Pancreas (tissue), 10 donors: Measurements from ENCODE around the gene HOXA3. TPM values are rescaled to one million over a fixed set of nuclear protein-coding genes. Genes with fewer than 3 reads are reported as not detected.

Experiments used
- ATAC-seq, 4 donors: fragments of 200-7000 bp; cut with Tn5 transposase; one replicate each; pipeline versions ENCODE4 v1.8.0 to v1.9.1; 2020; ENCODE audit warnings: mild to moderate bottlenecking in 4 of 4, moderate library complexity in 4 of 4
- DNase-seq, 6 donors: peaks; one replicate each; pipeline ENCODE4 v3.0.0-alpha.2; 2020
- FAIRE-seq: peaks from 2 replicates; lab custom pipeline; 2012; peaks lifted over from hg19 to GRCh38; lab: Jason Lieb, UNC
- H3K27ac ChIP-seq, 4 donors: fragments of 200-600 bp; sonication (generic); 1 replicate in 3 of 4; 2 replicates in 1 of 4; pipeline versions ENCODE4 v1.5.0 to v1.8.0; 2020
- H3K27me3 ChIP-seq, 4 donors: fragments of 200-600 bp; one replicate each; pipeline ENCODE4 v1.8.0; 2021
- H3K36me3 ChIP-seq, 3 donors: fragments of 200-600 bp; sonication (generic) in 1 of 3; one replicate each; pipeline versions ENCODE4 v1.5.0 to v1.8.0; 2020 to 2021
- H3K4me1 ChIP-seq, 3 donors: fragments of 200-600 bp; one replicate each; pipeline ENCODE4 v1.8.0; 2021
- H3K4me3 ChIP-seq, 4 donors: fragments of 200-600 bp; sonication (generic) in 2 of 4; one replicate each; pipeline versions ENCODE4 v1.5.0 to v1.8.0; 2020 to 2021
- H3K9me3 ChIP-seq, 4 donors: fragments of 200-600 bp; one replicate each; pipeline ENCODE4 v1.8.0; 2021
- WGBS, 2 donors: extraction: QIAGEN DNeasy Blood & Tissue Kit; methylation state at CpG; one replicate each; pipeline ENCODE4 v1.1.7; 2013; 5-methylcytosine and 5-hydroxymethylcytosine counted together
- intact Hi-C, 3 donors: fragments of 100-400 bp; cut with DNase I; formaldehyde crosslinking; loops; one replicate each; pipeline versions ENCODE4 v1.11.1 to v1.14.2; 2022
- polyA plus RNA-seq, 2 donors: library from polyadenylated mRNA; stranded (reverse); fragments of 200-250 nt; gene quantifications; one replicate each; pipeline ENCODE4 v1.2.3, GENCODE V29; 2013
- total RNA-seq, 6 donors: library from RNA; stranded (reverse); fragmentation: NEBNext Ultra II Directional in 4 of 6; extraction: Animal tissue kit (Norgen Biotek cat#: 25700) in 4 of 6; gene quantifications; one replicate each; pipeline versions ENCODE4 v1.2.1 to v1.2.4, GENCODE V29; 2021 to 2023
- TF ChIP-seq, protein P1 (sequence below), 4 donors: fragments of 200-600 bp; sonication (generic) in 3 of 4; IDR thresholded peaks; one replicate each; pipeline versions ENCODE4 v1.5.0 to v1.8.0; 2021; ENCODE audit warnings: antibody characterized with exemption in 4 of 4
- donor health status: healthy with polysubstance abuse.
- donor health status: DM: no; HTN: no; CAD: no; lungs with moderate emphysema.
- donor health status: DM: no; HTN: no; CAD: no.
- donor health status: control.
- donor health status: control.
- donor health status: Bipolar disorder and iron deficiency.
- donor health status: DM: yes; HTN: yes; CAD: no.
- donor health status: DM: no; HTN: no; CAD: no.
- donor health status: DM: no; HTN: no; CAD: no.
- donor health status: DM: yes; HTN: yes; CAD: no.

The HOXA3 gene
- total and polyA plus RNA-seq, 8 donors, result 0.13 to 1.9 (median 0.43) TPM; not detected in 1

DNA sequence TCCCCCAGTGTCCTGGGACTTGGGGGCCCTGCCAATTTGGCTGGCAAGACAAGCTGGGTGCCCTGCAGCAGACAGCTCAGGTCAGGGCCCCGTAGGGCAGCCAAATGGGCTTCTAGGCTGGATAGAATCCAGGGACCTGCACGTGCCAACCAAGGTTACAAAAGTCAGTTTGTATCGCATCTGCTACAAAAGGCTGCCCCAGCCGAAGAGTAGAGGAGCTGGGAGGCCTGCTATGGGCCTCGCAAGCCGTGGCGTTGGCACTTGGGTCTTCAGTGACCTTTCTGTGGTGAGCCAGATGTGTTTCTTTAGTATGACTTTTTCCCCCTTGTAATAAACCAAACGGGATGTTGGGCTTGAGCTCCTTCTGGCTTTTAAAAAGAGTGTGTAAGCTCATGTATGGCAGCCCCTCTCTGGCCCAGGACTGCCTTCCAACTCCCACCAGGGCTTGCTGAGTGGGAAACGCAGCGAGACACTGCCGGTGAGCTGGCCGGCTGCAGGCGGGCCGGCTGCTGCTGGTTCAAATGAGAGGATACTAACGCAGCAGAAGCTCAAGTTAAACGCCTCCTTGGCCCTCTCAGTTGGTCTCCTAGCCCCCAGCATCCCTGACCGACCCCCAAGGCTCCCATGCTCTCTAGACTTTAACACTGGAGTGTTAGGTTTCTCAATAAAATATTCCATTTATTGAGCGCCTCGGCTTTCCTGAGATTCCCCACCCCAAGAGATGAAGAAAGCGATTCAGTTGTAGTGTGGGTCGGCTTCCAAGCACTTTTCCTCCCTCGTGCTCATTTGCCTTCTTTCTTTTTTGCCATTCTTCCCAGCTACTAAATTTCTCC, 24.8 kb upstream of the HOXA3 start:
- ATAC-seq (no peak), FAIRE-seq (no peak), DNase-seq (peak in 3 of 6 donors; percentile 5 to 43 (median 21))
- WGBS, 2 donors, result 46 to 53% methylated on average over 22 of the region's 22 CpGs
- intact Hi-C loops, result no loop called here
- TF ChIP-seq, protein P1, sequence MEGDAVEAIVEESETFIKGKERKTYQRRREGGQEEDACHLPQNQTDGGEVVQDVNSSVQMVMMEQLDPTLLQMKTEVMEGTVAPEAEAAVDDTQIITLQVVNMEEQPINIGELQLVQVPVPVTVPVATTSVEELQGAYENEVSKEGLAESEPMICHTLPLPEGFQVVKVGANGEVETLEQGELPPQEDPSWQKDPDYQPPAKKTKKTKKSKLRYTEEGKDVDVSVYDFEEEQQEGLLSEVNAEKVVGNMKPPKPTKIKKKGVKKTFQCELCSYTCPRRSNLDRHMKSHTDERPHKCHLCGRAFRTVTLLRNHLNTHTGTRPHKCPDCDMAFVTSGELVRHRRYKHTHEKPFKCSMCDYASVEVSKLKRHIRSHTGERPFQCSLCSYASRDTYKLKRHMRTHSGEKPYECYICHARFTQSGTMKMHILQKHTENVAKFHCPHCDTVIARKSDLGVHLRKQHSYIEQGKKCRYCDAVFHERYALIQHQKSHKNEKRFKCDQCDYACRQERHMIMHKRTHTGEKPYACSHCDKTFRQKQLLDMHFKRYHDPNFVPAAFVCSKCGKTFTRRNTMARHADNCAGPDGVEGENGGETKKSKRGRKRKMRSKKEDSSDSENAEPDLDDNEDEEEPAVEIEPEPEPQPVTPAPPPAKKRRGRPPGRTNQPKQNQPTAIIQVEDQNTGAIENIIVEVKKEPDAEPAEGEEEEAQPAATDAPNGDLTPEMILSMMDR (IDR thresholded peaks at IDR 0.05), result no peak
- peaks cover 7 to 83% (median 24%) of the 10 kb centered on the region in 4 donors for H3K27me3 ChIP-seq
- H3K36me3 ChIP-seq, result no peaks in the 10 kb centered on the region
- H3K4me3 ChIP-seq, result no peak overlapping the region
- no peak overlapping the region for H3K27ac ChIP-seq
- peaks cover 0 to 10% (median 0%) of the 10 kb centered on the region in 3 donors for H3K4me1 ChIP-seq
- H3K9me3 ChIP-seq, result no peaks in the 10 kb centered on the region

- Histone ChIP-seq H3K27ac (no peak overlapping the region), H3K36me3 (no peaks in the 10 kb centered on the region), H3K4me3 (no peak overlapping the region), H3K27me3 (peaks cover 7 to 85% (median 28%) of the 10 kb centered on the region in 4 donors), H3K9me3 (no peaks in the 10 kb centered on the region), H3K4me1 (peaks cover 0 to 10% (median 0%) of the 10 kb centered on the region in 3 donors)
- 48 to 61% methylated on average over 3 of the region's 3 CpGs for WGBS, 2 donors
- DNase-seq (peak in 1 of 6 donors; percentile 4), FAIRE-seq (no peak), ATAC-seq (no peak)
- TF ChIP-seq, protein P1 (IDR thresholded peaks at IDR 0.05), result no peak
- intact Hi-C loops, result no loop called here
These were observed 24.1 kb upstream of the HOXA3 start for GRCh38 chr7:27176524-27176845.

- no peak overlapping the region for H3K4me3 ChIP-seq
- intact Hi-C loops, result no loop called here
- H3K27me3 ChIP-seq, result peaks cover 7 to 91% (median 30%) of the 10 kb centered on the region in 4 donors
These were observed 23.5 kb upstream of the HOXA3 start for GRCh38 chr7:27175626-27176523.

GRCh38 chr7:27174874-27175625, 22.7 kb upstream of the HOXA3 start:
- peaks cover 0 to 9% (median 0%) of the 10 kb centered on the region in 3 donors for H3K4me1 ChIP-seq
- ATAC-seq (no peak), DNase-seq (peak in 3 of 6 donors; percentile 10 to 58 (median 32)), FAIRE-seq (no peak)
- TF ChIP-seq, protein P1 (IDR thresholded peaks at IDR 0.05), result no peak
- no peak overlapping the region for H3K4me3 ChIP-seq
- H3K36me3 ChIP-seq, result no peaks in the 10 kb centered on the region
- H3K9me3 ChIP-seq, result no peaks in the 10 kb centered on the region
- intact Hi-C loops, result no loop called here
- no peak overlapping the region for H3K27ac ChIP-seq
- peaks cover 15 to 91% (median 34%) of the 10 kb centered on the region in 4 donors for H3K27me3 ChIP-seq
- WGBS, 2 donors, result 30 to 32% methylated on average over 12 of the region's 12 CpGs

More at GRCh38 chr7:27175626-27176523, 23.5 kb upstream of the HOXA3 start:
- Histone ChIP-seq H3K36me3 (no peaks in the 10 kb centered on the region), H3K9me3 (no peaks in the 10 kb centered on the region), H3K27ac (no peak overlapping the region), H3K4me1 (peaks cover 0 to 10% (median 0%) of the 10 kb centered on the region in 3 donors)
- DNase-seq, result peak in 2 of 6 donors; percentile 6 to 57
- no peak for ATAC-seq
- 21 to 24% methylated on average over 40 of the region's 40 CpGs for WGBS, 2 donors
- FAIRE-seq, result no peak
- TF ChIP-seq, protein P1 (IDR thresholded peaks at IDR 0.05), result no peak
